ENCODE data around the gene PPP1R12B.

The PPP1R12B gene

GRCh38 chr1:202355944-202356553 is 7.5 kb downstream of the PPP1R12B start:
- CTCF ChIA-PET: no interaction called here

DNA sequence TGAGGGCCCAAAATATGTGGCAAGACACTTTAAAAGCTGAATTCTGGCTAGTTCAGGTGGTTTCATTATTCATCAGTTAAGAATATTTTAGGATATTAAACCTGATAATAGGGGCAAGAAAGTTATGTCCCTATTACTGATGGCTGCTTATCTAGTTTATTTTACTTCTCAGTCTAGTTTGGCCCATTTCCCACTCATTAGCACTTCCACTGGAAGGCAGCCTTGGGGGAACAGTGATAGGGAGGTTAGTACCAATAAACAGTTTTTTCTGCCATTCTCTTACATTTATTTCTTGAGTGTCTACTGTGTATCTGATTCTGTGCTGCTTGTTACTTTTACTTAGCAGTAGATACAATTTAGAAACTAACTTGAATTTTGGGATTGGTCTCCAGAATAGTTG is 9.0 kb downstream of the PPP1R12B start:
- POLR2A ChIA-PET: no interaction called here
- CTCF ChIA-PET: no interaction called here
- TF ChIP-seq, protein P1, sequence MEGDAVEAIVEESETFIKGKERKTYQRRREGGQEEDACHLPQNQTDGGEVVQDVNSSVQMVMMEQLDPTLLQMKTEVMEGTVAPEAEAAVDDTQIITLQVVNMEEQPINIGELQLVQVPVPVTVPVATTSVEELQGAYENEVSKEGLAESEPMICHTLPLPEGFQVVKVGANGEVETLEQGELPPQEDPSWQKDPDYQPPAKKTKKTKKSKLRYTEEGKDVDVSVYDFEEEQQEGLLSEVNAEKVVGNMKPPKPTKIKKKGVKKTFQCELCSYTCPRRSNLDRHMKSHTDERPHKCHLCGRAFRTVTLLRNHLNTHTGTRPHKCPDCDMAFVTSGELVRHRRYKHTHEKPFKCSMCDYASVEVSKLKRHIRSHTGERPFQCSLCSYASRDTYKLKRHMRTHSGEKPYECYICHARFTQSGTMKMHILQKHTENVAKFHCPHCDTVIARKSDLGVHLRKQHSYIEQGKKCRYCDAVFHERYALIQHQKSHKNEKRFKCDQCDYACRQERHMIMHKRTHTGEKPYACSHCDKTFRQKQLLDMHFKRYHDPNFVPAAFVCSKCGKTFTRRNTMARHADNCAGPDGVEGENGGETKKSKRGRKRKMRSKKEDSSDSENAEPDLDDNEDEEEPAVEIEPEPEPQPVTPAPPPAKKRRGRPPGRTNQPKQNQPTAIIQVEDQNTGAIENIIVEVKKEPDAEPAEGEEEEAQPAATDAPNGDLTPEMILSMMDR (IDR thresholded peaks at IDR 0.05; ENCODE audit: control extremely low read depth, extremely low read depth, low read depth, missing control alignments): no peak
- no peak for DNase-seq (ENCODE audit: extremely low spot score)

More at GRCh38 chr1:202355944-202356553, 7.5 kb downstream of the PPP1R12B start:
- DNase-seq (ENCODE audit: extremely low spot score): no peak
- POLR2A ChIA-PET: no interaction called here
- TF ChIP-seq, protein P1 (IDR thresholded peaks at IDR 0.05; ENCODE audit: control extremely low read depth, extremely low read depth, low read depth, missing control alignments): no peak

GRCh38 chr1:202361224-202361623 is 12.7 kb downstream of the PPP1R12B start:
- no peak for DNase-seq (ENCODE audit: extremely low spot score)
- ChIA-PET CTCF (interaction anchor here (0.9 to 1.8 kb wide), 2 partner anchors 8 to 17 kb away, joined by 3 to 5 read pairs; no protein-coding TSS in a partner anchor), POLR2A (no interaction called here)
- TF ChIP-seq, protein P1 (IDR thresholded peaks at IDR 0.05; ENCODE audit: control extremely low read depth, extremely low read depth, low read depth, missing control alignments): no peak

- DNase-seq (ENCODE audit: extremely low spot score): no peak
- CTCF ChIA-PET: interaction anchor here (1.8 kb wide), 1 partner anchor 17 kb away, joined by 5 read pairs; no protein-coding TSS in a partner anchor
- POLR2A ChIA-PET: no interaction called here
- TF ChIP-seq, protein P1 (IDR thresholded peaks at IDR 0.05; ENCODE audit: control extremely low read depth, extremely low read depth, low read depth, missing control alignments): no peak
Measured at GRCh38 chr1:202361701-202362100, 13.2 kb downstream of the PPP1R12B start.

GRCh38 chr1:202362212-202362611 is 13.7 kb downstream of the PPP1R12B start:
- no peak for DNase-seq (ENCODE audit: extremely low spot score)
- CTCF ChIA-PET: no interaction called here
- TF ChIP-seq, protein P1 (IDR thresholded peaks at IDR 0.05; ENCODE audit: control extremely low read depth, extremely low read depth, low read depth, missing control alignments): no peak
- POLR2A ChIA-PET: no interaction called here

DNA sequence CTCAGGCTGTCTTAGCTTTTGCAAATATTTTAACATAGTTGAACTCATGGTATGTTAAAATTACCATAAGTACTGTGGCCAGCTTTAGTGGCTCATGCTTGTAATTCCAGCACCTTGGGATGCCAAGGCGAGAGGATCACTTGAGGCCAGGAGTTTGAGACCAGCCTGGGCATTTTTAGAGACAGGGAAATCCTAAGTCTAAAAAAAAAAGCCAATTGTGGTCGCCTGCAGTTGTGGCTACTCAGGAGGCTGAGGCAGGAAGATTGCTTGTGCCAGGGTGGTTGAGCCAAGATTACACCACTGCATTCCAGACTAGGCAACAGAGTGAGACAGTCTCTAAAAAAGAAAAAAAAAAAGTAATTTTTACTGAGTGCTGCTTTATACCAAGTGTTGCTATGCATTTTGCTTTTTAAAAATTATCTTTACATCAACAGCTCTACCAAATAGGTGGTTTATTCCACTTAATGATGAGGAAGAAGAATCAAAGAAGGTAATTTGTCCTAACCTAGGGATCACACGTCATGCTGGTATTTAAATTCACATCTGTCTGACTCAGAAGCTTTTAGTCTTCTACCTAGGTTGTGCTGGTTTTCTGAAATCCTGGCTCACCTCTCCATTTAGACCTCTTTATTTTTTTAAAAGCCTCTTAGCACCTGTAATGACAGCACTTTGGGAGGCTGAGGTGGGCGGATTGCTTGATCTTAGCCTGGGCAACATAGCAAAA is 16.8 kb downstream of the PPP1R12B start:
- ChIA-PET POLR2A (no interaction called here), CTCF (interaction anchor here (0.7 to 2.1 kb wide), 2 partner anchors 16 to 176 kb away, joined by 3 to 7 read pairs; partner anchors contain the start of gene PPP1R12B)
- TF ChIP-seq, protein P1 (IDR thresholded peaks at IDR 0.05; ENCODE audit: control extremely low read depth, extremely low read depth, low read depth, missing control alignments): no peak
- no peak for DNase-seq (ENCODE audit: extremely low spot score)
